ENCODE results near the gene NLK. TPM values are rescaled to one million over a fixed set of nuclear protein-coding genes. Genes with fewer than 3 reads are reported as not detected.

Gene NLK
- total RNA-seq, 2 donors from 2014 or later = 8.2 to 11.6 TPM

GRCh38 chr17:28125526-28126378 is 83.3 kb downstream of the NLK start:
- Mint-ChIP-seq H3K27me3 (no peaks in the 10 kb centered on the region), H3K9me3 (no peaks in the 10 kb centered on the region), H3K36me3 (ENCODE audit: low read depth) (peaks cover 24% of the 10 kb centered on the region), H3K4me3 (no peak overlapping the region), H3K27ac (no peak overlapping the region), H3K4me1 (no peaks in the 10 kb centered on the region)
- ATAC-seq (replicated peaks) = no peak

GRCh38 chr17:28127196-28127595 is 84.7 kb downstream of the NLK start:
- H3K9me3 Mint-ChIP-seq = no peaks in the 10 kb centered on the region
- H3K36me3 Mint-ChIP-seq (ENCODE audit: low read depth) = peaks cover 27% of the 10 kb centered on the region
- no peaks in the 10 kb centered on the region for H3K4me1 Mint-ChIP-seq
- H3K4me3 Mint-ChIP-seq = no peak overlapping the region
- ATAC-seq (replicated peaks) = no peak
- no peak overlapping the region for H3K27ac Mint-ChIP-seq
- no peaks in the 10 kb centered on the region for H3K27me3 Mint-ChIP-seq

GRCh38 chr17:28128779-28129178 is 86.3 kb downstream of the NLK start:
- Mint-ChIP-seq H3K4me3 (no peak overlapping the region), H3K36me3 (ENCODE audit: low read depth) (peaks cover 28% of the 10 kb centered on the region), H3K9me3 (no peaks in the 10 kb centered on the region), H3K27ac (no peak overlapping the region), H3K27me3 (no peaks in the 10 kb centered on the region), H3K4me1 (no peaks in the 10 kb centered on the region)
- ATAC-seq (replicated peaks) = no peak

GRCh38 chr17:28130472-28130871 is 88.0 kb downstream of the NLK start:
- Mint-ChIP-seq H3K4me3 (no peak overlapping the region), H3K4me1 (no peaks in the 10 kb centered on the region), H3K9me3 (no peaks in the 10 kb centered on the region), H3K36me3 (ENCODE audit: low read depth) (peaks cover 22% of the 10 kb centered on the region), H3K27ac (no peak overlapping the region), H3K27me3 (no peaks in the 10 kb centered on the region)
- no peak for ATAC-seq (replicated peaks)

GRCh38 chr17:28131599-28131998 is 89.1 kb downstream of the NLK start:
- H3K27me3 Mint-ChIP-seq = no peaks in the 10 kb centered on the region
- H3K27ac Mint-ChIP-seq = no peak overlapping the region
- H3K4me3 Mint-ChIP-seq = no peak overlapping the region
- no peak for ATAC-seq (replicated peaks)
- H3K36me3 Mint-ChIP-seq (ENCODE audit: low read depth) = peaks cover 22% of the 10 kb centered on the region
- no peaks in the 10 kb centered on the region for H3K9me3 Mint-ChIP-seq
- no peaks in the 10 kb centered on the region for H3K4me1 Mint-ChIP-seq

GRCh38 chr17:28133562-28133970 is 91.1 kb downstream of the NLK start:
- ATAC-seq (replicated peaks) = peak; percentile 71
- Mint-ChIP-seq H3K27me3 (no peaks in the 10 kb centered on the region), H3K4me3 (no peak overlapping the region), H3K9me3 (no peaks in the 10 kb centered on the region), H3K4me1 (no peaks in the 10 kb centered on the region), H3K36me3 (ENCODE audit: low read depth) (peaks cover 22% of the 10 kb centered on the region), H3K27ac (no peak overlapping the region)

- no peak overlapping the region for H3K4me3 Mint-ChIP-seq
- no peak overlapping the region for H3K27ac Mint-ChIP-seq
- H3K27me3 Mint-ChIP-seq = no peaks in the 10 kb centered on the region
- H3K36me3 Mint-ChIP-seq (ENCODE audit: low read depth) = peaks cover 18% of the 10 kb centered on the region
- no peaks in the 10 kb centered on the region for H3K4me1 Mint-ChIP-seq
- ATAC-seq (replicated peaks) = no peak
- no peaks in the 10 kb centered on the region for H3K9me3 Mint-ChIP-seq
Measured at GRCh38 chr17:28136923-28137322, 94.4 kb downstream of the NLK start.

- Mint-ChIP-seq H3K4me3 (no peak overlapping the region), H3K27ac (no peak overlapping the region), H3K36me3 (ENCODE audit: low read depth) (peaks cover 19% of the 10 kb centered on the region), H3K9me3 (no peaks in the 10 kb centered on the region), H3K27me3 (no peaks in the 10 kb centered on the region), H3K4me1 (no peaks in the 10 kb centered on the region)
- ATAC-seq (replicated peaks) = no peak
Measured at GRCh38 chr17:28139822-28140221, 97.3 kb downstream of the NLK start.

GRCh38 chr17:28141313-28141712 is 98.8 kb downstream of the NLK start:
- Mint-ChIP-seq H3K9me3 (no peaks in the 10 kb centered on the region), H3K27ac (no peak overlapping the region), H3K27me3 (no peaks in the 10 kb centered on the region), H3K4me3 (no peak overlapping the region), H3K36me3 (ENCODE audit: low read depth) (peaks cover 19% of the 10 kb centered on the region), H3K4me1 (no peaks in the 10 kb centered on the region)
- no peak for ATAC-seq (replicated peaks)

GRCh38 chr17:28141773-28142172 is 99.3 kb downstream of the NLK start:
- H3K9me3 Mint-ChIP-seq = no peaks in the 10 kb centered on the region
- H3K36me3 Mint-ChIP-seq (ENCODE audit: low read depth) = peaks cover 19% of the 10 kb centered on the region
- no peak overlapping the region for H3K27ac Mint-ChIP-seq
- no peak overlapping the region for H3K4me3 Mint-ChIP-seq
- no peak for ATAC-seq (replicated peaks)
- no peaks in the 10 kb centered on the region for H3K27me3 Mint-ChIP-seq
- no peaks in the 10 kb centered on the region for H3K4me1 Mint-ChIP-seq

- no peak overlapping the region for H3K27ac Mint-ChIP-seq
- ATAC-seq (replicated peaks) = no peak
- H3K27me3 Mint-ChIP-seq = no peaks in the 10 kb centered on the region
- no peak overlapping the region for H3K4me3 Mint-ChIP-seq
- no peaks in the 10 kb centered on the region for H3K4me1 Mint-ChIP-seq
- peaks cover 19% of the 10 kb centered on the region for H3K36me3 Mint-ChIP-seq (ENCODE audit: low read depth)
- H3K9me3 Mint-ChIP-seq = no peaks in the 10 kb centered on the region
Measured at GRCh38 chr17:28142305-28142704, 99.8 kb downstream of the NLK start.

GRCh38 chr17:28144019-28144418 is 101.5 kb downstream of the NLK start:
- Mint-ChIP-seq H3K4me3 (no peak overlapping the region), H3K4me1 (no peaks in the 10 kb centered on the region), H3K27me3 (no peaks in the 10 kb centered on the region), H3K36me3 (ENCODE audit: low read depth) (peaks cover 19% of the 10 kb centered on the region), H3K27ac (no peak overlapping the region), H3K9me3 (no peaks in the 10 kb centered on the region)
- ATAC-seq (replicated peaks) = no peak

- H3K36me3 Mint-ChIP-seq (ENCODE audit: low read depth) = peaks cover 19% of the 10 kb centered on the region
- no peak overlapping the region for H3K4me3 Mint-ChIP-seq
- no peak overlapping the region for H3K27ac Mint-ChIP-seq
- no peaks in the 10 kb centered on the region for H3K4me1 Mint-ChIP-seq
- no peaks in the 10 kb centered on the region for H3K9me3 Mint-ChIP-seq
- ATAC-seq (replicated peaks) = no peak
- H3K27me3 Mint-ChIP-seq = no peaks in the 10 kb centered on the region
Measured at GRCh38 chr17:28145348-28145747, 102.9 kb downstream of the NLK start.

- ATAC-seq (replicated peaks) = no peak
- H3K27ac Mint-ChIP-seq = no peak overlapping the region
- no peak overlapping the region for H3K4me3 Mint-ChIP-seq
- H3K9me3 Mint-ChIP-seq = no peaks in the 10 kb centered on the region
- no peaks in the 10 kb centered on the region for H3K27me3 Mint-ChIP-seq
- H3K4me1 Mint-ChIP-seq = no peaks in the 10 kb centered on the region
- peaks cover 19% of the 10 kb centered on the region for H3K36me3 Mint-ChIP-seq (ENCODE audit: low read depth)
Measured at GRCh38 chr17:28147017-28147416, 104.5 kb downstream of the NLK start.

- no peak overlapping the region for H3K4me3 Mint-ChIP-seq
Measured at GRCh38 chr17:28151001-28151400, 108.5 kb downstream of the NLK start.

More at GRCh38 chr17:28151001-28151400, 108.5 kb downstream of the NLK start:
- Mint-ChIP-seq H3K4me1 (no peaks in the 10 kb centered on the region), H3K36me3 (ENCODE audit: low read depth) (no peaks in the 10 kb centered on the region), H3K9me3 (no peaks in the 10 kb centered on the region), H3K27ac (no peak overlapping the region), H3K27me3 (no peaks in the 10 kb centered on the region)
- no peak for ATAC-seq (replicated peaks)

Data from activated T-helper 17 cell treated with anti-CD3 and anti-CD28 coated beads, Interleukin-2, amount 50 U/mL, for 72 hours (primary cell).